GM12865 (cell line): ENCODE measurements around the gene RNFT2.
"Not testable (repeated sequence)": the region's sequence is repeated elsewhere in the genome, so short reads cannot be mapped to it uniquely, and the experiment has no call there.

Experiments
- DNase-seq: peaks from one replicate; pipeline ENCODE4 v3.0.0; 2010; ENCODE audit warnings: low read depth
- H3K4me3 ChIP-seq: 2 replicates; pipeline ENCODE4 v1.5.1; 2011; ENCODE audit warnings: mild to moderate bottlenecking, low read depth, low read length, control low read depth
- CTCF ChIP-seq: IDR thresholded peaks from 2 replicates; pipeline ENCODE4 v1.5.1; 2011; ENCODE audit warnings: low read length, control low read depth, low read depth, inconsistent platforms; ENCODE audit not compliant: insufficient read depth; ENCODE audit errors: missing control alignments

RNFT2 gene

GRCh38 chr12:116804051-116804450, 65.9 kb downstream of the RNFT2 start:
- peak; percentile 13 for DNase-seq
- H3K4me3 ChIP-seq = no peak overlapping the region
- no peak for TF ChIP-seq CTCF

- DNase-seq = no peak
- H3K4me3 ChIP-seq = no peak overlapping the region
- no peak for TF ChIP-seq CTCF
Measured at GRCh38 chr12:116806845-116807440, 68.8 kb downstream of the RNFT2 start.

- H3K4me3 ChIP-seq = no peak overlapping the region
- DNase-seq = no peak
- no peak for TF ChIP-seq CTCF
Measured at GRCh38 chr12:116807546-116807945, 69.4 kb downstream of the RNFT2 start.

GRCh38 chr12:116808113-116809105, 70.3 kb downstream of the RNFT2 start:
- TF ChIP-seq CTCF = no peak
- DNase-seq = no peak

GRCh38 chr12:116812238-116812637, 74.1 kb downstream of the RNFT2 start:
- TF ChIP-seq CTCF = no peak
- no peak for DNase-seq
- H3K4me3 ChIP-seq = no peak overlapping the region

More at GRCh38 chr12:116808113-116809105, 70.3 kb downstream of the RNFT2 start:
- no peak overlapping the region for H3K4me3 ChIP-seq

- no peak for TF ChIP-seq CTCF
- DNase-seq = no peak
Measured at GRCh38 chr12:116813271-116814041, 75.3 kb downstream of the RNFT2 start.

GRCh38 chr12:116814766-116815165, 76.7 kb downstream of the RNFT2 start:
- DNase-seq, H3K4me3 ChIP-seq: not testable (repeated sequence)

More at GRCh38 chr12:116813271-116814041, 75.3 kb downstream of the RNFT2 start:
- no peak overlapping the region for H3K4me3 ChIP-seq
